Esophagus squamous epithelium (tissue), 4 donors: ENCODE measurements around the gene KLF15.

ENCODE experiments used
- POLR2A ChIP-seq, 4 donors: fragments of 450-650 bp; IDR thresholded peaks; one replicate each; pipeline ENCODE4 v1.6.1; 2017; ENCODE audit warnings: antibody characterized with exemption in 4 of 4, mild to moderate bottlenecking in 4 of 4, moderate library complexity in 3 of 4
- TF ChIP-seq, protein P1 (sequence below), 6 experiments: fragments of 450-650 bp in 4 of 6; fragments of 200-600 bp in 2 of 6; sonication (generic) in 2 of 6; IDR thresholded peaks; one replicate each; pipeline ENCODE4 v1.5.1; 2016 to 2019; ENCODE audit warnings: antibody characterized with exemption in 6 of 6, mild to moderate bottlenecking in 4 of 6, moderate library complexity in 4 of 6

DNA sequence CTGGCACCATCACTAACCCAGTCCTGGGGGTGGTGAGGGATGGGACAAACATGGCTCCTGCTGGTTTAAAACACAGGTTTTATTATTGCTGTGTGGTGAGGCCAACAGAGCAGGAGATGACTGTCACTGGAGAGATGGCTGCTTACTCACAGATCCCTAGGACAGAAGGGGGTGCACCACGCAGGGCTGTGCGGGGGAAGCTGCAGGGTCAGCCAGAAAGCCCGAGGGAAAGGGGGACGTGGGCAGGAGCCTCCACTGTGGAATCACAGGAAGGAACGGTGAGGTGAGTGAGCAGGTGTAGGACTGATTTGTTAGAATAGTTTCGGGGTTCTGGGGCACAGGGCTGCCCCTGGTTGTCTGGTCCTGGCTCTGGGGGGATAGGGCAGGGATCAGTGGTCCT lies 45.0 kb upstream of the KLF15 start:
- TF ChIP-seq, protein P1, sequence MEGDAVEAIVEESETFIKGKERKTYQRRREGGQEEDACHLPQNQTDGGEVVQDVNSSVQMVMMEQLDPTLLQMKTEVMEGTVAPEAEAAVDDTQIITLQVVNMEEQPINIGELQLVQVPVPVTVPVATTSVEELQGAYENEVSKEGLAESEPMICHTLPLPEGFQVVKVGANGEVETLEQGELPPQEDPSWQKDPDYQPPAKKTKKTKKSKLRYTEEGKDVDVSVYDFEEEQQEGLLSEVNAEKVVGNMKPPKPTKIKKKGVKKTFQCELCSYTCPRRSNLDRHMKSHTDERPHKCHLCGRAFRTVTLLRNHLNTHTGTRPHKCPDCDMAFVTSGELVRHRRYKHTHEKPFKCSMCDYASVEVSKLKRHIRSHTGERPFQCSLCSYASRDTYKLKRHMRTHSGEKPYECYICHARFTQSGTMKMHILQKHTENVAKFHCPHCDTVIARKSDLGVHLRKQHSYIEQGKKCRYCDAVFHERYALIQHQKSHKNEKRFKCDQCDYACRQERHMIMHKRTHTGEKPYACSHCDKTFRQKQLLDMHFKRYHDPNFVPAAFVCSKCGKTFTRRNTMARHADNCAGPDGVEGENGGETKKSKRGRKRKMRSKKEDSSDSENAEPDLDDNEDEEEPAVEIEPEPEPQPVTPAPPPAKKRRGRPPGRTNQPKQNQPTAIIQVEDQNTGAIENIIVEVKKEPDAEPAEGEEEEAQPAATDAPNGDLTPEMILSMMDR (IDR thresholded peaks at IDR 0.05): no peak
- TF ChIP-seq POLR2A (IDR thresholded peaks at IDR 0.05): no peak
